Right renal pelvis (tissue), 4 donors: ENCODE data around the gene PDIA5. TPM values are rescaled to one million over a fixed set of nuclear protein-coding genes. Genes with fewer than 3 reads are reported as not detected.

Experiments used
- DNase-seq, 4 donors: peaks; one replicate each; pipeline ENCODE4 v3.0.0-alpha.2; 2013; ENCODE audit warnings: low read depth in 4 of 4, low spot score in 3 of 4, missing footprints in 1 of 4
- polyA plus RNA-seq, 4 donors: library from polyadenylated mRNA; unstranded; fragments of 120-200 nt; gene quantifications; one replicate each; pipeline ENCODE4 v1.2.1, GENCODE V29; 2013; ENCODE audit not compliant: insufficient read length in 4 of 4

The PDIA5 gene
- polyA plus RNA-seq = 10 to 100 TPM; 25.0 to 32.9 (median 30.3) TPM

DNA sequence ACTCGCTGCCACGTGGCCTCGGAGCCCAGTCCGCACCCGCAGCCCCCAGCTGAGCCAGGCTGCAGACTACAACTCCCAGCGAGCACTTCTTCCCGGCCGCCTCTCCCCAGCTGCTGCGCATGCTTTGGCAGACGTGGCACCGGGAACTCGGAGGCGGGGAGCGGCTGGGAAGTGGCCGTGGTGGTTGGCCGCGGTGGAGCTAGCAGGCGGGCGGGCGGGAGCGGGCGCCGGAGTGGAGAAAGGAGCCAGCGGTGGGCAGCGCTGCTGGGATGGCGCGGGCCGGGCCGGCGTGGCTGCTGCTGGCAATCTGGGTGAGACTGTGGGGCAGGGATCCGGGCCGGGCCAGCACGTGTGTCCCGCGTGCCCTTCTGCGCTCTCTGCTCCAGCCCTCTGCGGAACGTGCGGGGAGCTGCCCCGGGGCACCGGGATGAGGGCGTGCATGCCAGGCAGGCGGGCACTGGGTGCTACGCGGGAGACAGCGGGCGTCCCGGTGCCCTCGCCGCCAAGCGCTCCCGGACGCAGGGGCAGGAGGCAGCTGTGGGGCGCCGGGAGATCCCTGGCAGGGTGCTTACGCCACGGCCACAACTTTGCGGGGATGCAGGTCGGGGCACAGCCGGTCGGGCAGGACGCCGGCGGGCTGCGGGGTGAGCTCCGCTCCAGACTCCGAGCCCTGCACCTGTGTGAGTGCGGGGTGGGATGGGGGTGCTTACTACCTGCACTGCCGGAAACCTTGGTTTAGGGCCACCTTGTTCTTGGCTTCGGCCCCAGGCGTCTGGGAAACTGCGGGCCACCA lies at the start of gene PDIA5:
Gene PDIA5 (plus strand): TSS at position 130 of the 793 bp plus-strand sequence. CDS start 140 bp downstream, at position 270.
- DNase-seq = peak; percentile 69 to 77 (median 72)

GRCh38 chr3:123018683-123019082 lies 48.1 kb upstream of the PDIA5 start:
- no peak for DNase-seq

GRCh38 chr3:123019161-123019560 lies 47.7 kb upstream of the PDIA5 start:
- no peak for DNase-seq

DNA sequence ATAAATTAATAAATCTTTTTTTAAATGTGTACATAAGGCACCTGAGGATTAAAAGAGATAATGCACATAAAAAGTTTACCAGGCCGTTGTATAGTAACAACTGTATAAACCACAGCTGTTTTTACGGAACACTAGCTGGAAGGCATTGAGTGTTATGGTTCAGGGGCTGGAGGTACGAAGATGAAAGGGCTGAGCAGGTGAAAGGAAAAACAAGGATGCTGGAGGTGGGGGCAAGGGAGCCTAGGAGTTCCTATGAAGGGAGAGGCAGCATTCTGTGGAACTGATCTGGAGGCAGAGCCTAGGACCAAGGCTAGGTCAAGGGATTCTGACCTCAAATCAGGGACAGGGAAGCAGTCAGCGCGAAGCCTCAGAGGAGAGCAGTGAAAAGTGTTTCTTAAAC lies 47.2 kb upstream of the PDIA5 start:
- no peak for DNase-seq

- DNase-seq = no peak
Observed at GRCh38 chr3:123020709-123021108, 46.1 kb upstream of the PDIA5 start.

GRCh38 chr3:123021388-123021787 lies 45.4 kb upstream of the PDIA5 start:
- no peak for DNase-seq

DNA sequence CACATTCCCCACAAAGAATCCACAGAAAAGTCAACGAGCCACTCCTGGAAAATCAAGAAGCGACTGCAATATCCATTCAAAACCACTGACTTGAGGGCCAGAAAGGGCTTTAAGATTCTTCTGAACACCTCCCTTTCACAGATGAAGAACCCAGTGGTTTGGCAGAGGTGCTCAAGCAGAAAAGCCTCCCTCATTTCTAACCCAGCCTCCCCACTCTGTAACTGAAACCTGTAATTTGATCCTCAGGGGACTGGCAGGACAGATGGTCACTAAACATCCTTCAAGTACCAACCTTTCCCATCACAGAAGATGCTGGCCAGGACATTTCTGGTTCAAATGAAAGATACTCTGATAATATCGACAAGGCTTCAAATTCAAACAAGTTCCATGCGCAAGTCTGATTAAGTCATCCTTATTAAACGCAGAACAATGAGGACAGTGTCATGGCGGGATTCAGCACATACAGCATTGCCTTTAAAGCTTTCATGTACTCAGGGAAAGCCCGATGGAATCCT lies 44.8 kb upstream of the PDIA5 start:
- no peak for DNase-seq

GRCh38 chr3:123024056-123024455 lies 42.8 kb upstream of the PDIA5 start:
- DNase-seq = no peak

DNA sequence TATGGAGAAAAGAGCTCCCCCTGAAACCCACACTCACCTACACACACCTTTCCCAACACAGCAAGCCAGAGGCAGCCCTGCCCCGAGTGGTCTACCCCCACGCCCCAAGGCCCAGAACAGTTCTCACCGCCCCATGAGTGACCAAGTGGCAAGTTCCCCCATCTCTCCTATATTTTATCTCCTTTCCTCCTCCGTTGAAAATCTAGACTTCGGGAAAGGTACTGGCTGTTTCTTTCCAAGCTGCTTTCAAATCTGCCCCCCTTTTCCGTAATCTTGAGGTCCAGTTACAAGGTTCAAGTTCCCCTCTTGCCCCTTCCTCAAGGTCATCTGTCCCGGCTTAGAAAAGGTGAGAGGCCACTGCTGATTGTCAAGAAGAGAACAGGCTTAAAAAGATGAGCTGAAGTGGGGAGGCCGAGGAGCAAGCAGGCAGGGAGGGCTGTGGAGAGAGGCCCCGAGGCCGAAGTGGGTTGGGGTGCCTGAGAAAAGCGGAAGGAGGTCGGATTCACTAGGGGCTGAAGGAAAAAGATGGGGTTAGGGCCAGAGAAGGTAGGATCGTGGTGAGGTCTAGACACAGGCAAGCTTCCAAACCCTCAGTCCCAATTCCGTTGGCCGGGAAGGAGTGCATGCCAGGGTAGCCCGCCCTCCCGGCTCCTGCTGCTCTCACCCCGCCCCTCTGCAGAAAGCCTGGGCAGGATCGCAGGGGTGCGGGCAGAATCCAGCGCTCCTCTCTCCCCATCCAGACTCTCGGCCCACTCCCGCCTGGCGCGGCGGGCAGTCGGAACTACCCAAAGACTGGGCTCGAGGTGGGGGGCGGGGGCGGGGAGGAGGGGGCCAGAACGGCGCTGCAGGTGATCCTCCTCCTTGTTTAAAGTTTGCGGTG lies 40.9 kb upstream of the PDIA5 start:
- DNase-seq = no peak

DNA sequence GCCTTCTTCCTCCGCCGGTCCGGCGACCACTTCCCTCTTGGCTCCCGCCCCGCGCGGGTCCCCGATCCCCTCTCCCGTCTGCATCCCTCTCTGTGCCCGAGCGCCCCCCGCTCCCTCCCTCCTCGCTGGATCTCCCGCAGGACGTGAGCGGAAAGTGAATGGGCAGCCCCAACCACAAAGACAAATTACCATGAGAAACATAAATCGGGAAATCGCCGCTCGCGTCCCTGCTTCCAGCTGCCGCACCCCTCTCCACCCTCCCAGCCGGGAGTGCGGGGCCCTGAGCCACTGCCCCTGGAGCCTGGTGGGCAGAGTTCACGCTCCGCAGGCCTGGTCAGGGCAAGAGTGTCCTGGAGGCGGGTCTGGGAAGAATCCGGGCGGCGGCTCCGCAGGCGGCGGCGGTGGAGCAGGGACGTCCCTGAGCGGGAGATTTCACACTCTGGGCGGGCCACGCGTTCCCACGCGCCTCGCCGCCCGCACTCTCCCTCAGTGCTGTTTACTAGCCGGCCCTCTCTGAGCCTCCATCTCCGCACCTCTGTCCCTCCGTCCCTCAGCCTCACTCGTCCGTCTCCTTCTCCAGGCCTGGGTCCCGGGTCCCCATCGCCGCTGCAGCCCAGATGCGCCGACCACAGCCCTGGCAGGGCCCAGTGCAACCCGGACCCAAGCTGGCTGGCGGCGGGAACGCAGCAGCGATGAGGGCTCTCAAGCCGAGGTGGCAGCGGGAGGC lies 40.1 kb upstream of the PDIA5 start:
- DNase-seq = no peak

DNA sequence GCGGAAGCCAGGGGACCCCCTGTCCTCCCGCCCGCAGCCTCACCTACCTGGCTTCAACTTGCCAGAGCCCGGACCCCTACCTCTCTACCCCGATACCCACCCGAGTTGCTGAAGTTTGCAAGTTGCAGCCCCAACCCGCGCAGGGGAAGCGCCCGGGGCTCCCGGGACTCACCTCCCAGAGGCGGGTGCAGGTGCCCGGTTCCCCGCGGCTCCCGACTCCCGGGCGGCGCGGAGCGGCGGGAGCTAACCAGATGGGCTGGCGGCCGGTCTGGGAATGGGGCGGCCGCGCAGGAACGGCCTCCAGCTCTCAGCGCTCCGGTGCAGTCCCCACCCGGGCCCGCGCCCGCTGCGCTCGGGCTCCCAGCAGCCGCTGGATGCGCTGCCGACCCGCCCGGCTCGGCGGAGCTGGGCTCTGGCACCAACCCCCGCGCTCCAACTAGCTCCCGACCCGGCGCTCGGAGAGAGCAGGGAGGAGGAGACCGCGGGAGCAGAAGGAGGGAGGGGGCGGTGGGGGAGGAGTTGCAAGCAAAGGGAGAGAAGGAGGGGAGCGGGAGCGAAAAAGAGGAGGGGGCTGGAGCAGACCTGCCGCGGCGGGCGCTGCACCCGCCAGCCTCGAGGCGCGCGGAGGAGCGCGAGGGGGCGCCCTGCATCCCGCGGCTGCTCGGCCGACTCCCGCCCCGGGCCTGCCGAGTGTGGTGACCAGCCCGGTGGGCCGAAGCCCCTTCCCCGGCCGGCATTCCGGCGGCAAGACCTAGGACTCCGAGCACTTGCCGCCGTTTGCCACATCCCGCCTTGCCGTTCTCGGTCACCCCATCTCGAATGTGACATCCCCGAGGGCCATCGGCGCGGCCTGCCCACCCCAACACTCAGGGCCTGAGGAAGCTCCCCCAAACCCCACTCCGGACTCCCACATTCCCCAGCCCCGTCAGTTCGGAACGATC lies 39.3 kb upstream of the PDIA5 start, which contains the start of gene SEMA5B:
Gene SEMA5B (minus strand): TSS at position 472 of the 941 bp plus-strand sequence. CDS start 66,500 bp downstream, outside the sequence.
- peak in 2 of 4 donors; percentile 49 to 53 for DNase-seq

DNA sequence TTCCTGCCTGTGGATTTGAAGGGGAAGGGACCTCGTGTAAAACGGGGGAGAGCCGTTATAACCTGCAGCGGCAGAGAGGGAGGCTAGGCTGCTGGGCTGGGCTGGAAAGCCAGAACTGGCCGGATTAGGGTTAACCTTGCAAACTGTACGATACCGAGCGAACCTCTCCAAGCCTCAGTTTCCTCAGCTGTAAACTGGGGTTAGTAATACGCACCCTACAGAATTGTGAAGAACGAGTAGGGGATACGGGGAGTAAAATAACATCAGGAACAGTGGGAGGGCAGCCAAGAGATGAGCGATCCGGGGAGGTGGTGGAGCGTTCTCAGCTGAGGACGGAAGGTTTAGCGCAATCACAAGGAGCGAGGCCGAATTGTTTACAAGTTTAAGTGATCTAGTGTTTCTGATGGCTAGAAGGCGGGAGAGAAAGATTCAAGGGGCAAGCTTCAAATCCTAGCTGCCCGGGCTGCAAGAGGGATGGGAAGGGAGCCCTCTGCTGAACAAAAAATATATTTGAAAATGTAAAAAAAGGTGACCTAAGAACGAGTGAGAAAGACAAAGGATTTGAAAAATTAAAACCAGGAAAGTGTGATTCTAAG lies 38.5 kb upstream of the PDIA5 start:
- peak in 1 of 4 donors; percentile 63 for DNase-seq

DNA sequence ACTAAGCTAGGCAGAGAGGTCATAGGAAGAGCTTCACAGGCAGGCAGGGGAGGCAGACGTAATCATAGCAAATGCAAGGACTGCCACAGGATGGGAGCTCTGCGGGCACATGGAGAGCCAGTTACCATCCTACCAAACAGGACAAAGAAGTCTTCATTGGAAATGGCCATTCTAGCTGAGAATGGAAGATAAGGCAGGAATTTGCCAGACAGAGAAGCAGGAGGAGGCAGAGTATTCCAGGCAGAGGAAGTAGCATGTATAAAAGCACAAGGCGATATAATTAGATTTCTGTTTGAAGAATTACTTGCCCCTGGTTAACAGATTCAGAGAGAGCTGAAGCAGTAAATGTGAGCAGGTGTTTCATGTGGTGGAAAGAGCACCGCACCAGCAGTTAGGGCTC lies 35.8 kb upstream of the PDIA5 start:
- no peak for DNase-seq

DNA sequence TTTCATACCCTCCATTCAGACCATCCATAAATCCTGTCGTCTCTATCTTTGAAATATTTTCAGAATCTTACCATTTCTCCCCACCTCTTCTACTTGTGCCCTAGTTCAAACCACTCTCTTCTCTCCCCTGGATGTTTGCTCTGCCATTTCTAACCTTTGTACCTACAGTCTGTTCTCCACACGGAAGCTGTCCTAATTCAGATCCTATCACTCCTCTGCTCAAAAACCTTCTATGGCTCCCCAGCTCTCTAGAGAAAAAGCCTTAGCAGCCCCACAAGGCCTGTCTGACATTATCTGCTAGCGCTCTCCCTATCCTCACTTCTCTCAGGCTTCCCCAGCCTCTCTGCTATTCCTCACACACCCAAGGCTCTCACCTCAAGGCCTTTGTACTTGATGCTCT lies 34.8 kb upstream of the PDIA5 start:
- no peak for DNase-seq

- no peak for DNase-seq
Observed at GRCh38 chr3:123034120-123034519, 32.7 kb upstream of the PDIA5 start.

- no peak for DNase-seq
Observed at GRCh38 chr3:123034996-123035395, 31.8 kb upstream of the PDIA5 start.

- DNase-seq = no peak
Observed at GRCh38 chr3:123036352-123037014, 30.3 kb upstream of the PDIA5 start.

GRCh38 chr3:123037015-123037375 lies 29.8 kb upstream of the PDIA5 start:
- DNase-seq = no peak

DNA sequence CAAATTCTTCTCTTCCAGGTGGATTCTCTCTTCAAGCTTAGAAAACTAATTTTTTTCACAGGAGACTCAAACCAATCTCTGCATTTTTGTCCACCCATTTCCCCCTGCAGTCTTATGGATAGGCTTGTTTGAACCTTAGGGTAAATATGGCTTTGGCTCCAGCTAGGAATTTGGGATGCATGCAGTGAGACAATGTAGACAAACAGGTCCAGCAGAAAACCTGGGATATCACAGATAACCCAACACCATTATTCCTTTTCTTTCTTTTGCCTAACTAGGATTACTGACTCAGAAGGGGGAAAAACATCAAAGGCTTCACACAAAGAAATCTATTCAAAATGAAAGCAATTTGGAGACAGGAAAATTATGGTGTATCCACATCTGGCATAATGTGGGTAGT lies 28.1 kb upstream of the PDIA5 start:
- DNase-seq = no peak
